Fibroblast of lung (primary cell): ENCODE measurements around the gene UPF1.
A peak's percentile ranks its signal among the peaks of the same experiment; 100 is the strongest.

Experiments used
- EZH2 ChIP-seq: IDR thresholded peaks from 2 replicates; pipeline ENCODE4 v1.5.1; 2012; ENCODE audit warnings: low read length, control low read depth, mild to moderate bottlenecking; ENCODE audit errors: missing control alignments
- TF ChIP-seq, protein P1 (sequence below), 2 donors: IDR thresholded peaks in 1 of 2; conservative IDR thresholded peaks in 1 of 2; 1 replicate in 1 of 2; 2 replicates in 1 of 2; pipeline ENCODE4 v1.5.1; 2011 to 2012; ENCODE audit warnings: low read length in 2 of 2, control low read depth in 1 of 2, inconsistent platforms in 1 of 2, low read depth in 1 of 2, mild to moderate bottlenecking in 1 of 2

DNA sequence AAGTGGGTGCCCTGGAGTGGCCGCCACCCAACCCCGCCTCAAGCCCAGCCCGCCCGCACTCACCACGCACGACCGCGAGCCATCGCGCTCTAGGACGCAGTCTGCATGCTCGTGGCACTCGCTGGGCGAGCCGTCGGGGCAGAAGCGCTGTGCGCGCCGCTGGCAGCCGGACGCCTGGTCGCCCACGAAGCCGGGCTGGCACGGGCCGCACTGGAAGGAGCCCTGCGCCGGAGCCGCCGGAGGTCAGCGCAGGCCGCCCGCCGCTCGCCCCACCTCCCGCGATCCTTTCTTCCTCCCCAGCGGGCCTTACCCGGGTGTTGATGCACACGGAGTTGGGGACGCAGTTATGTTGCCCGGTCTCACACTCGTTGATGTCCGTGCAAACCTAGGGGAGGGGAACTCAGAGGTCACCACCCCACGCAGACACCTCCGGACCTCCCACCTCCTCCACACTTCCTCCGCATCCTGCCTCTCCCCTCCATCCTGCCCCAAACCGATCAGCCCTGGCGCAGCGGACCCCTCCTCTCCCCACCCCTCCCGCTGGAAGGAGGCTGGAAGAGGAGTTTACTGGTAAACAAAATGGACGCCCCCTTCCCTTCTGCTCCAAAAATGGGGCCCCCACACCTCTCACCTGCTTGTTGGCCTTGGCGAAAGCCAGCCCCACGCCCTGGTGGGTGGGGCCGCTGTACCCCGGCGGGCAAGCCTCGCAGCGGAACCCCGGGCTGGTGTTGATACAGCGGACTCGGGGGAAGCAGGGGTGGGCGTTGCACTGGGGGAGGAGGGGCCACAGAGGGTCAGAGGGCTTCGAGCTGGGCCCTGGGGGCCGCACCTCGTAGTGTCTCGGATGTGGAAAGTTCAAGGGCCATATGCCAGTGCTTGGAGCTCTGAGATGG, 43.0 kb upstream of the UPF1 start:
- TF ChIP-seq, protein P1, sequence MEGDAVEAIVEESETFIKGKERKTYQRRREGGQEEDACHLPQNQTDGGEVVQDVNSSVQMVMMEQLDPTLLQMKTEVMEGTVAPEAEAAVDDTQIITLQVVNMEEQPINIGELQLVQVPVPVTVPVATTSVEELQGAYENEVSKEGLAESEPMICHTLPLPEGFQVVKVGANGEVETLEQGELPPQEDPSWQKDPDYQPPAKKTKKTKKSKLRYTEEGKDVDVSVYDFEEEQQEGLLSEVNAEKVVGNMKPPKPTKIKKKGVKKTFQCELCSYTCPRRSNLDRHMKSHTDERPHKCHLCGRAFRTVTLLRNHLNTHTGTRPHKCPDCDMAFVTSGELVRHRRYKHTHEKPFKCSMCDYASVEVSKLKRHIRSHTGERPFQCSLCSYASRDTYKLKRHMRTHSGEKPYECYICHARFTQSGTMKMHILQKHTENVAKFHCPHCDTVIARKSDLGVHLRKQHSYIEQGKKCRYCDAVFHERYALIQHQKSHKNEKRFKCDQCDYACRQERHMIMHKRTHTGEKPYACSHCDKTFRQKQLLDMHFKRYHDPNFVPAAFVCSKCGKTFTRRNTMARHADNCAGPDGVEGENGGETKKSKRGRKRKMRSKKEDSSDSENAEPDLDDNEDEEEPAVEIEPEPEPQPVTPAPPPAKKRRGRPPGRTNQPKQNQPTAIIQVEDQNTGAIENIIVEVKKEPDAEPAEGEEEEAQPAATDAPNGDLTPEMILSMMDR (conservative IDR thresholded peaks at IDR 0.05 in 1 of 2, IDR thresholded peaks at IDR 0.05 in 1 of 2; ENCODE audit: low read depth in 1 of 2, low read length in 2 of 2): no peak
- peak; percentile 99 for TF ChIP-seq EZH2
